ENCODE measurements around the gene PAPOLG.

The PAPOLG gene

DNA sequence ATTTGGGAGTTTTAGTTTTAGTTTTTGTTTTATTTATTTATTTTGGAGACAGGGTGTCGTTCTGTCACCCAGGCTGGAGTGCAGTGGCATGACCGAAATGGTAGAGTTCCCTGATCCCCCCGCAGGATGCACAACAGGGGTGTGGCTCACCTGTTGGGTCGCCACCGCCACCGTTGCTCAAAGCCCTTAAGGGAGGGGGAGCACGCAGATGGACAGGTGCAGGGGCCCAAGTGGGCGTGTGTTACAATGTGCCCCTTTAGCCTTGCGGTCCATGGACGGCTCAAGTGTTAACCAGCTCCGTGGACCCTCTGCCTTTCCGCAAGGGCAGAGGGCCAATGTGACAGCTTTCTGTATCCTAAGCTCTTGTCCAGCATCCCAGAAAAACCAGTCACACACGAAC, 63.9 kb downstream of the PAPOLG start:
- in situ Hi-C loops (cut with MboI; ENCODE audit: low pct_unique_long_range_greater_than_20kb, low sequenced_read_pairs, unreplicated experiment), result loop anchor here (10.0 kb wide), 1 partner anchor 175 kb away; no protein-coding TSS in a partner anchor
- DNase-seq (ENCODE audit: low spot score), result no peak
- TF ChIP-seq, protein P1, sequence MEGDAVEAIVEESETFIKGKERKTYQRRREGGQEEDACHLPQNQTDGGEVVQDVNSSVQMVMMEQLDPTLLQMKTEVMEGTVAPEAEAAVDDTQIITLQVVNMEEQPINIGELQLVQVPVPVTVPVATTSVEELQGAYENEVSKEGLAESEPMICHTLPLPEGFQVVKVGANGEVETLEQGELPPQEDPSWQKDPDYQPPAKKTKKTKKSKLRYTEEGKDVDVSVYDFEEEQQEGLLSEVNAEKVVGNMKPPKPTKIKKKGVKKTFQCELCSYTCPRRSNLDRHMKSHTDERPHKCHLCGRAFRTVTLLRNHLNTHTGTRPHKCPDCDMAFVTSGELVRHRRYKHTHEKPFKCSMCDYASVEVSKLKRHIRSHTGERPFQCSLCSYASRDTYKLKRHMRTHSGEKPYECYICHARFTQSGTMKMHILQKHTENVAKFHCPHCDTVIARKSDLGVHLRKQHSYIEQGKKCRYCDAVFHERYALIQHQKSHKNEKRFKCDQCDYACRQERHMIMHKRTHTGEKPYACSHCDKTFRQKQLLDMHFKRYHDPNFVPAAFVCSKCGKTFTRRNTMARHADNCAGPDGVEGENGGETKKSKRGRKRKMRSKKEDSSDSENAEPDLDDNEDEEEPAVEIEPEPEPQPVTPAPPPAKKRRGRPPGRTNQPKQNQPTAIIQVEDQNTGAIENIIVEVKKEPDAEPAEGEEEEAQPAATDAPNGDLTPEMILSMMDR (IDR thresholded peaks at IDR 0.05; ENCODE audit: extremely low read depth, insufficient read depth, missing control alignments), result no peak

DNA sequence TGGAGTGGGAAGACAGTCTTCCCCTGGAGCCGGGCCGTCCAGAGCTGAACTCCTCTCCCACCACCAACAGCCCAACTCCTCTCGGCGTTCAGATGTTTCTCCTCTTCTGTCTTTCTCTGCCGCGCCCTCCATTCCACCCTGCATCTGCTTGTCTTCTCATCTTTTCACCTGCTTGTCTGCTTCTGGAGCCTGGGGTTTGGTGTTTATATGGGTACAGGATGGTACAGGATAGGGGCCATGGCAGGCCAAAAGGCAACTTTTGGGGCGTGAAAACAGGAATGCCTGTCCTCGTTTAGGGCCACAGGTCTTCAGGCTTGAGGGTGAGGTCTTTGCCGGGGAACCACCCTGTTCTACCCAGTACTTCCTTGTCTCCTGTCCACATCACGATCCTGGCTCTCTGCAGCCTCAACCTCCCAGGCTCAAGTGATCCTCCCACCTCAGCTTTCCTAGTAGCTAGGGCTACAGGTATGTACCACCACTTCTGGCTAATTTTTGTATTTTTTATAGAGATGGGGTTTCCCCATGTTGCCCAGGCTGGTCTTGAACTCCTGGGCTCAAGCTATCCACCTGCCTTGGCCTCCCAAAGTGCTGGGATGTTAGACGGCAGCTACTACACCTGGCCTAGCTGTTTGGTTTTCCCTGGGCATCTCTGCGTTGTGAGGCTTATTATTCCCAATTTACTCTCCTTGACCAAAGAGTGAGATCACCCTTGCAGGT, 64.5 kb downstream of the PAPOLG start:
- TF ChIP-seq, protein P1 (IDR thresholded peaks at IDR 0.05; ENCODE audit: extremely low read depth, insufficient read depth, missing control alignments), result no peak
- no peak for DNase-seq (ENCODE audit: low spot score)
- in situ Hi-C loops (cut with MboI; ENCODE audit: low pct_unique_long_range_greater_than_20kb, low sequenced_read_pairs, unreplicated experiment), result no loop called here

DNA sequence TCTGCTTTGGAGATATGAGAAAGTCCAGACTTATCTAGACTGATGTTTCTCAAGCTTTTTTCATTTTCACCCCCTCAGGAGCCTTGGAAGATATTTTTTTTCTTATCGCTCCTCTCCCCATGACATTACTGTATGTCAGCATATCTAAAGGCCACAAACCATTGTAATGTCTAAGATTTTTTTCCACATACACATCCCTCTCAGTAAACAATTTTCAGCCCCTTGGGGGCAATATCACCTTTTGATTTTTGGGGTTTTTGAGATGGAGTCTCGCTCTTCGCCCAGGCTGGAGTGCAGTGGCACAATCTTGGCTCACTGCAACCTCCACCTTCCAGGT, 65.0 kb downstream of the PAPOLG start:
- no peak for DNase-seq (ENCODE audit: low spot score)
- TF ChIP-seq, protein P1 (IDR thresholded peaks at IDR 0.05; ENCODE audit: extremely low read depth, insufficient read depth, missing control alignments), result no peak
- in situ Hi-C loops (cut with MboI; ENCODE audit: low pct_unique_long_range_greater_than_20kb, low sequenced_read_pairs, unreplicated experiment), result no loop called here

DNA sequence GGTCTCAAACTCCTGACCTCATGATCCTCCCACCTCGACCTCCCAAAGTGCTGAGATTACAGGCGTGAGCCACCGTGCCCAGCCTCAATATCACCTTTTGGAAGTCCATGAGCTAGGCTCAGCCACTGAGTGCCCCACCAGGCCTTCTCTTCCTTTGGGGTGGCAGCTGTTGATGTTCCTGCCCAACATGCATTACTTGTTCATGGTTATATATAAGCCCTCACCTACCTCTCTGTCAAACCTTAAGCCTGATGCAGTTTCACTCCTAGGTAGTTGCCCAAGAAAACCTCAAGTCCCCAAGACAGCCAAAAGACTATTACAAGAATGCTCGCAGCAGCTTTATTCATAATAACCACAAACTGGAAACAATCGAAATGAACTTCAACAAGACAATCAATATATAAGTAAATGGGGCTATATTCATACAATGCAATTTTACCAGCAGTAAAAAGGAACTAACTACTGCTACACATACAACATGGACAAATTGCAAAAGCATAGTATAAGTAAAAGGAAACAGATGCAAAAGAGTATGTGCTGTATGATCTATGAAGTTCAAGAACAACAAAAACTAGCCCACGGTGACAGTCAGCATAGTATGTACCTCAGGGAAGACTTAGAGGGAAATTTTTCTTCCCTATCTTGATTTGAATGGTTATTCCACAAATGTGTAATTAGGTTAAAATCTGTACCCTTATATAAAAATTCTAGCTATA, 65.7 kb downstream of the PAPOLG start:
- DNase-seq (ENCODE audit: low spot score), result no peak
- TF ChIP-seq, protein P1 (IDR thresholded peaks at IDR 0.05; ENCODE audit: extremely low read depth, insufficient read depth, missing control alignments), result no peak
- in situ Hi-C loops (cut with MboI; ENCODE audit: low pct_unique_long_range_greater_than_20kb, low sequenced_read_pairs, unreplicated experiment), result no loop called here

DNA sequence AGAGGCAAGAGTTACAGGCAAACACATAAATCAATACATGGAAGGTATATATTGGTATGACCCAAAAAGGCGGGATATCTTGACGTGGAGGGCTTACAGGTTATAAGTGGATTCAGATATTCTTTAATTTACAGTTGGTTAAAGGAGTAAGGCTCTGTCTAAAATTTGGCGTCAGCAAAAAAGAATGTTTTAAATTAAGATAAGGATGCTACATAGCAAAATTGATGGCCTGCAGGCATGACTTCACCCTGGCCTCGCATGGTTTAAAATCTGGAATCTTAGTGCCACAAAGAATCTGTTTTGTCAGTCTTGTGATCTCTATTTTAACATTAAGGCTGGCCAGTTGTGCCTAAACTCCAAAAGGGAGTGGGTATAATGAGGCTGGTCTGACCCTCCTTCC, 66.9 kb downstream of the PAPOLG start:
- in situ Hi-C loops (cut with MboI; ENCODE audit: low pct_unique_long_range_greater_than_20kb, low sequenced_read_pairs, unreplicated experiment), result no loop called here
- no peak for DNase-seq (ENCODE audit: low spot score)
- TF ChIP-seq, protein P1 (IDR thresholded peaks at IDR 0.05; ENCODE audit: extremely low read depth, insufficient read depth, missing control alignments), result no peak

DNA sequence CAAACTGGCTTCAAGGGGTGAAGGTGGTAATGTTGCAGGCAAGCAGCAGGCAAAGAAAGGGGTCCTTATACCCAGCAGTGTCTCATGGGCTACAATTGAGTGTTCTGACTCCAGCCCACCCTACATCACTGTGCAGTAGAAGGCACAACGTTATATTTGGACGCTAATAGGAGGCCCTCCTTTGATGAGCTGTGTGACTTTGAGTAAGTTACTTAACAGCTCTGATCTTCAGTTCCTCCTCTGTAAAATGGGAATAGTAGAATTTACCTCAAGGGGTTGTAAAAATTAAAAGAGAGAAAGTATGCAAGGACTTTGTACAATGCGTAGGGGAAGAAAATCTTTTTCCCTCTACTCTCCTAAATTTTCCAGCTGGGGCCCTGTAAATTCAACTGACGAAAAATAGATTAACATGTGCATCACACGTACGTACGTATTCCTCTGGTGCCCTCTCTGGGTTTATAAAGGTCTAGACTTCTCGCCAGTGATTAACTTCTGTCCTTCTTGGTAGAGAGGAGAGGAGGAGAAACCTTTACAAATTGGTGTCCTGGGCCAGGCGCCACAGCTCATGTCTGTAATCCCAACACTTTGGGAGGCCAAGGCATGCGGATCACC, 67.7 kb downstream of the PAPOLG start:
- in situ Hi-C loops (cut with MboI; ENCODE audit: low pct_unique_long_range_greater_than_20kb, low sequenced_read_pairs, unreplicated experiment), result no loop called here

More for the DNA sequence above, 67.7 kb downstream of the PAPOLG start:
- TF ChIP-seq, protein P1 (IDR thresholded peaks at IDR 0.05; ENCODE audit: extremely low read depth, insufficient read depth, missing control alignments), result no peak
- no peak for DNase-seq (ENCODE audit: low spot score)
